ENCODE results near the gene GRAMD2A. TPM values are rescaled to one million over a fixed set of nuclear protein-coding genes. Genes with fewer than 3 reads are reported as not detected.

GRAMD2A gene
- total and polyA plus RNA-seq, 2 experiments from 2014 or later = not detected

DNA sequence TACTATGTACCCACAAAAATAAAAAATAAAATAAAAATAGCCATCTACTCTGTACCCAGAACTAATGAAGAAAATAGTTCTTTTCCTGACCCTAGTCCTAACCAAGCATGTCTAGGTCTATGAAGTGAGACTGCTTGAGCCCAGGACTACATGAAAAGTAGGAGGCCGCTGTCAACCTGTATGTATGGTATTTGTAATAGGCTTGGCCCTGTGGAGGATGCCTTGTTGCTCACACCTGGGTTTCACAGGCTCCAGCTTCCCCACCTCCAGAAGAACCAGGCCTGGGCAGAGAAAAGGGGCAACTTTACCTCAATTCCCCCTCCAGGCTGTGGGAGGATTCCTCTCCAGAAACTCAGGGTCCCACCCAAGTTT is 40.3 kb upstream of the GRAMD2A start:
- no peaks in the 10 kb centered on the region for H3K9me3 ChIP-seq (ENCODE audit: low read depth)
- WGBS, 2 experiments (ENCODE audit: low coverage in 1 of 2, low lambda C conversion rate in 2 of 2, missing lambda C conversion rate in 2 of 2) = 93 to 95% methylated on average over 1 of the region's 1 CpG
- peak overlapping the region; percentile 97 for H3K27ac ChIP-seq
- H3K9ac ChIP-seq = peak overlapping the region; percentile 86
- no peak for TF ChIP-seq EZH2 (IDR thresholded peaks at IDR 0.05; ENCODE audit: insufficient read depth, poor library complexity, severe bottlenecking)
- TF ChIP-seq EZH2phosphoT487 (IDR thresholded peaks at IDR 0.05; ENCODE audit: insufficient read depth, low read depth) = no peak
- peaks cover 15% of the 10 kb centered on the region for H3K79me2 ChIP-seq (ENCODE audit: insufficient read depth)
- in situ Hi-C loops (cut with MboI) = no loop called here
- peak; percentile 28 for DNase-seq
- H4K20me1 ChIP-seq (ENCODE audit: insufficient read depth) = no peaks in the 10 kb centered on the region
- H3K36me3 ChIP-seq (ENCODE audit: low read depth) = peaks cover 8% of the 10 kb centered on the region; the same call in 1 of the 2 replicates
- H2AFZ ChIP-seq = peak overlapping the region; percentile 66
- H3K4me1 ChIP-seq (ENCODE audit: insufficient read depth) = peaks cover 27% of the 10 kb centered on the region
- no peaks in the 10 kb centered on the region for H3K9me2 ChIP-seq (ENCODE audit: insufficient read depth)
- H3F3A ChIP-seq (ENCODE audit: insufficient read depth) = peaks cover 24% of the 10 kb centered on the region
- H3K4me3 ChIP-seq = no peak overlapping the region
- H3K27me3 ChIP-seq (replicated peaks; ENCODE audit: insufficient read depth) = no peaks in the 10 kb centered on the region
- H3K4me2 ChIP-seq (ENCODE audit: unreplicated experiment) = peak overlapping the region; percentile 68

DNA sequence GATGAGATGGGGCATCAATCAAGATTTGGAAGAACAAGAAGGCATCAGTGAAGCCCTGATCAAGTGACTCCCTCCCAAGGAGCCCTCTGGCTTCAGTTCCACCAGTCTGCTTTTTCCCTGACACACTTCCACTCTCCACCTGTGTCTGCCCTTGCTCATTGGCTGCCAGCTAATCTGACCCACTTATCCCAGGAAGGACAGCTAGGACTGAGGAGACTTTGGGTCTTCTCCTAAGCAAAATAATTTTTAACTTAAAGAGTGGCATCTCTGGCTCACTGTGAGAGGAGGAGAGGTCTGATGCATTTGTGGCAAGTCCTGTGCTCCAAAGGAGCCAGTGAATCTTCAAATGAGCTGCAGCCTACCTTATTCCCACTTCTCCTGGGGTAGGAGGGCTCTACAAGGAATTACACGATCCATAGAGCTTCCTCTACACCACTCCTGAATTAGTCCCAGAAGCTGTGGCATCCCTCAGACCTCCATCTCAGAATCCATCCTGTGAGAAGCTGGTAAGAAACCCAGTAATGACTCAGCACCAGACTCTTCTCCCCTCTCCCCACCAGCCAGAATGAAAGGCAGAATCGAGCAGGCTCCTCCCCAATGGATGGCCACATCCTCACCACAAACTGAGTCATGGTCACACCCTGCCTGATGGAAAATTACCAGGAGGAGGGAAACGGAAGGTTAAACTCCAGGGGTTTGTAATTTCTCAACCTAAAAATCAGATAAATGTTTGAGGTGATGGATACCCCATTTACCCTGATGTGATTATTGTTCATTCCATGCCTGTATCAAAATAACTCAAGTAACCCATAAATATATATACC is 39.7 kb upstream of the GRAMD2A start:
- 0 to 3% methylated on average over 3 of the region's 3 CpGs for WGBS, 2 experiments (ENCODE audit: low coverage in 1 of 2, low lambda C conversion rate in 2 of 2, missing lambda C conversion rate in 2 of 2)
- peak overlapping the region; percentile 86 for H3K9ac ChIP-seq
- peak overlapping the region; percentile 97 for H3K4me2 ChIP-seq (ENCODE audit: unreplicated experiment)
- no peaks in the 10 kb centered on the region for H3K9me3 ChIP-seq (ENCODE audit: low read depth)
- H4K20me1 ChIP-seq (ENCODE audit: insufficient read depth) = no peaks in the 10 kb centered on the region
- H3K27me3 ChIP-seq (replicated peaks; ENCODE audit: insufficient read depth) = no peaks in the 10 kb centered on the region
- TF ChIP-seq EZH2phosphoT487 (IDR thresholded peaks at IDR 0.05; ENCODE audit: insufficient read depth, low read depth) = no peak
- TF ChIP-seq EZH2 (IDR thresholded peaks at IDR 0.05; ENCODE audit: insufficient read depth, poor library complexity, severe bottlenecking) = no peak
- H3K4me3 ChIP-seq = peak overlapping the region; percentile 68
- peaks cover 18% of the 10 kb centered on the region for H3K79me2 ChIP-seq (ENCODE audit: insufficient read depth)
- H3K4me1 ChIP-seq (ENCODE audit: insufficient read depth) = peaks cover 33% of the 10 kb centered on the region
- H3K27ac ChIP-seq = peak overlapping the region; percentile 97
- H2AFZ ChIP-seq = peak overlapping the region; percentile 66
- peak; percentile 98 for DNase-seq
- H3K36me3 ChIP-seq (ENCODE audit: low read depth) = peaks cover 8% of the 10 kb centered on the region; the same call in 1 of the 2 replicates
- no peaks in the 10 kb centered on the region for H3K9me2 ChIP-seq (ENCODE audit: insufficient read depth)
- in situ Hi-C loops (cut with MboI) = no loop called here
- H3F3A ChIP-seq (ENCODE audit: insufficient read depth) = peaks cover 30% of the 10 kb centered on the region

DNA sequence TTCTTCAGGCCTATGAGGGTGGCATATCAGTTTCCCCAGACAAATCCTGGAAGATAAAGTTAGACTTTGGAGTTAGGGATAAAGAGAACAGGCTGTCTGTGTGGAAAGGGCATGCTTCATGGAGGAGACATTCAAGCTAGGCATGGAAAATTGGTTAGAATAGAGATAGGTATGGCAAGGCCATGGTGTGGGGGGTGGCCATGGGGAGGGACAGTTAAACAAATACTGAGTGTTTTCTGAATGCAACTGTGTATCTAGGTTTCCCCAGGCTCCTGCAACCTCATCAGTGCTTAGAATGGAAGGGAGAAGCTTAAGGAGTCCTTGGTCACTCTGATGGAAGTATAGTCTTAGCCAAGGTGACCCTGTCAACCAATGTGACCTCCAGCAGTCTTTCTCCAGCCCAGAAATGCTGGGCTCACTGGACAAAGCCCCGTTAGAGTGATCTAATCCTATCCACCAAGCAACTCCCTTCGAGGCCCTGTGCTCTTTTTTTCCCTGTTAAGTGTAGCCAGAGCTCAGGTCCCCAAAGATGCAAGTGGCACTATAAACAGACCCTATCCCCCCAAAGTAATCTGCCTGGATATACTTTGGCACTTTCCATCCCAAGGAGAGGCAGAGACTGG is 38.9 kb upstream of the GRAMD2A start:
- in situ Hi-C loops (cut with MboI) = no loop called here
- peak overlapping the region; percentile 68 for H3K4me3 ChIP-seq
- peak overlapping the region; percentile 86 for H3K9ac ChIP-seq

DNA sequence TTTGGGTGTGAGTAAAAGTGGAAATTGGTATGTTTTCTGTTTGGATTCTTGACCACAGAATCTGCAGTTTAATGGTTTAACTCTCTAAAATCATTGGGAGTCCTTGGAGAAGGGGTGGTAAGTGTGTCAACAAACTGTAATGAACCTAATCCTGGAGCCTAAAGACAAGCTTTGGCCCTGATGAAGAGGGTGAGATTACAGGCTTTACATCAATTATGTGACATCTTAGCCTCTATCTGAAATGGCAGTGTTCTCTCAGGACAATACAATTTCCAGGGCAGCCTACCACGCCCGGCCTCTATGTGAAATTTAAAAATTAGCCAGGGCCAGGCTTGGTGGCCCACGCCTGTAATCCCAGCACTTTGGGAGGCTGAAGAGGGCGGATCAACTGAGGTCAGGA is 37.7 kb upstream of the GRAMD2A start:
- no peak overlapping the region for H3K4me2 ChIP-seq (ENCODE audit: unreplicated experiment)
- TF ChIP-seq EZH2phosphoT487 (IDR thresholded peaks at IDR 0.05; ENCODE audit: insufficient read depth, low read depth) (no peak), EZH2 (IDR thresholded peaks at IDR 0.05; ENCODE audit: insufficient read depth, poor library complexity, severe bottlenecking) (no peak)
- no peak overlapping the region for H3K4me3 ChIP-seq
- in situ Hi-C loops (cut with MboI) = no loop called here
- peaks cover 42% of the 10 kb centered on the region for H3F3A ChIP-seq (ENCODE audit: insufficient read depth)
- no peaks in the 10 kb centered on the region for H3K9me3 ChIP-seq (ENCODE audit: low read depth)
- no peak overlapping the region for H3K9ac ChIP-seq
- H3K27me3 ChIP-seq (replicated peaks; ENCODE audit: insufficient read depth) = no peaks in the 10 kb centered on the region
- no peak overlapping the region for H3K27ac ChIP-seq
- peaks cover 4% of the 10 kb centered on the region; the same call in 1 of the 2 replicates for H3K36me3 ChIP-seq (ENCODE audit: low read depth)
- H3K79me2 ChIP-seq (ENCODE audit: insufficient read depth) = peaks cover 23% of the 10 kb centered on the region
- no peaks in the 10 kb centered on the region for H4K20me1 ChIP-seq (ENCODE audit: insufficient read depth)
- no peak for DNase-seq
- no peaks in the 10 kb centered on the region for H3K9me2 ChIP-seq (ENCODE audit: insufficient read depth)
- 97 to 98% methylated on average over 4 of the region's 4 CpGs for WGBS, 2 experiments (ENCODE audit: low coverage in 1 of 2, low lambda C conversion rate in 2 of 2, missing lambda C conversion rate in 2 of 2)
- H2AFZ ChIP-seq = no peak overlapping the region
- H3K4me1 ChIP-seq (ENCODE audit: insufficient read depth) = peaks cover 37% of the 10 kb centered on the region

More for the DNA sequence above, 38.9 kb upstream of the GRAMD2A start:
- DNase-seq = no peak
- H4K20me1 ChIP-seq (ENCODE audit: insufficient read depth) = no peaks in the 10 kb centered on the region
- TF ChIP-seq EZH2phosphoT487 (IDR thresholded peaks at IDR 0.05; ENCODE audit: insufficient read depth, low read depth) = no peak
- TF ChIP-seq EZH2 (IDR thresholded peaks at IDR 0.05; ENCODE audit: insufficient read depth, poor library complexity, severe bottlenecking) = no peak
- no peaks in the 10 kb centered on the region for H3K9me2 ChIP-seq (ENCODE audit: insufficient read depth)
- H3K36me3 ChIP-seq (ENCODE audit: low read depth) = peaks cover 8% of the 10 kb centered on the region; the same call in 1 of the 2 replicates
- no peaks in the 10 kb centered on the region for H3K27me3 ChIP-seq (replicated peaks; ENCODE audit: insufficient read depth)
- H3K4me2 ChIP-seq (ENCODE audit: unreplicated experiment) = peak overlapping the region; percentile 97
- WGBS, 2 experiments (ENCODE audit: low coverage in 1 of 2, low lambda C conversion rate in 2 of 2, missing lambda C conversion rate in 2 of 2) = 71 to 75% methylated on average over 2 of the region's 2 CpGs
- no peaks in the 10 kb centered on the region for H3K9me3 ChIP-seq (ENCODE audit: low read depth)
- peaks cover 37% of the 10 kb centered on the region for H3K4me1 ChIP-seq (ENCODE audit: insufficient read depth)
- no peak overlapping the region for H2AFZ ChIP-seq
- H3K27ac ChIP-seq = peak overlapping the region; percentile 97
- peaks cover 38% of the 10 kb centered on the region for H3F3A ChIP-seq (ENCODE audit: insufficient read depth)
- peaks cover 18% of the 10 kb centered on the region for H3K79me2 ChIP-seq (ENCODE audit: insufficient read depth)

Data from GM23248 (cell line).